ENCODE data around the gene FMN1.
"Not testable (repeated sequence)": the region's sequence is repeated elsewhere in the genome, so short reads cannot be mapped to it uniquely, and the experiment has no call there.

Gene FMN1

GRCh38 chr15:32859996-32860395 is 334.5 kb downstream of the FMN1 start:
- no peak for DNase-seq (ENCODE audit: low spot score)

GRCh38 chr15:32859251-32859650 is 335.3 kb downstream of the FMN1 start:
- DNase-seq (ENCODE audit: low spot score), result no peak

- no peak for DNase-seq (ENCODE audit: low spot score)
These were observed 336.8 kb downstream of the FMN1 start for GRCh38 chr15:32857732-32858131.

GRCh38 chr15:32856753-32857152 is 337.8 kb downstream of the FMN1 start:
- no peak for DNase-seq (ENCODE audit: low spot score)

- no peak for DNase-seq (ENCODE audit: low spot score)
These were observed 338.6 kb downstream of the FMN1 start for GRCh38 chr15:32855942-32856341.

GRCh38 chr15:32853592-32853991 is 340.9 kb downstream of the FMN1 start:
- DNase-seq (ENCODE audit: low spot score), result no peak

- no peak for DNase-seq (ENCODE audit: low spot score)
These were observed 341.7 kb downstream of the FMN1 start for GRCh38 chr15:32852771-32853170.

GRCh38 chr15:32852017-32852416 is 342.5 kb downstream of the FMN1 start:
- no peak for DNase-seq (ENCODE audit: low spot score)

- DNase-seq (ENCODE audit: low spot score), result no peak
These were observed 342.9 kb downstream of the FMN1 start for GRCh38 chr15:32851572-32851971.

- DNase-seq (ENCODE audit: low spot score), result no peak
These were observed 344.5 kb downstream of the FMN1 start for GRCh38 chr15:32849769-32850668.

GRCh38 chr15:32846671-32847070 is 347.8 kb downstream of the FMN1 start:
- DNase-seq (ENCODE audit: low spot score), result not testable (repeated sequence)

- no peak for DNase-seq (ENCODE audit: low spot score)
These were observed 350.3 kb downstream of the FMN1 start for GRCh38 chr15:32844118-32844711.

GRCh38 chr15:32843219-32843815 is 351.2 kb downstream of the FMN1 start:
- no peak for DNase-seq (ENCODE audit: low spot score)

- no peak for DNase-seq (ENCODE audit: low spot score)
These were observed 352.4 kb downstream of the FMN1 start for GRCh38 chr15:32842081-32842480.

- DNase-seq (ENCODE audit: low spot score), result no peak
These were observed 353.8 kb downstream of the FMN1 start for GRCh38 chr15:32840507-32841245.

- peak; percentile 89 for DNase-seq (ENCODE audit: low spot score)
These were observed 355.7 kb downstream of the FMN1 start for GRCh38 chr15:32838820-32839219.

GRCh38 chr15:32838338-32838737 is 356.2 kb downstream of the FMN1 start:
- peak; percentile 43 for DNase-seq (ENCODE audit: low spot score)

- no peak for DNase-seq (ENCODE audit: low spot score)
These were observed 356.6 kb downstream of the FMN1 start for GRCh38 chr15:32837935-32838334.

- no peak for DNase-seq (ENCODE audit: low spot score)
These were observed 360.4 kb downstream of the FMN1 start for GRCh38 chr15:32834156-32834555.

GRCh38 chr15:32833379-32833821 is 361.1 kb downstream of the FMN1 start:
- no peak for DNase-seq (ENCODE audit: low spot score)

- DNase-seq (ENCODE audit: low spot score), result no peak
These were observed 363.0 kb downstream of the FMN1 start for GRCh38 chr15:32831485-32831884.

GRCh38 chr15:32830241-32830640 is 364.3 kb downstream of the FMN1 start:
- no peak for DNase-seq (ENCODE audit: low spot score)
